GM12891 (cell line): Measurements from ENCODE around the gene TEX2.
"Not testable (repeated sequence)": the region's sequence is repeated elsewhere in the genome, so short reads cannot be mapped to it uniquely, and the experiment has no call there.

Experiments
- DNase-seq: peaks from one replicate; pipeline ENCODE4 v3.0.0; 2011; ENCODE audit warnings: low spot score; ENCODE audit not compliant: insufficient read length
- FAIRE-seq: peaks from 2 replicates; lab custom pipeline; 2011; peaks lifted over from hg19 to GRCh38; lab: Jason Lieb, UNC
- PAX5 ChIP-seq: IDR thresholded peaks from 2 replicates; pipeline ENCODE4 v1.6.1; 2011; ENCODE audit warnings: low read length, moderate library complexity, mild to moderate bottlenecking; ENCODE audit not compliant: insufficient read depth, severe bottlenecking
- POLR2A ChIP-seq: IDR thresholded peaks from 2 replicates; pipeline ENCODE4 v1.6.1; 2011; ENCODE audit warnings: low read depth, low read length, control low read depth
- POLR2AphosphoS5 ChIP-seq: IDR thresholded peaks from 2 replicates; pipeline ENCODE4 v1.6.1; 2011; ENCODE audit warnings: low read depth, low read length, control low read depth
- POU2F2 ChIP-seq: IDR thresholded peaks from 2 replicates; pipeline ENCODE4 v1.6.1; 2011; ENCODE audit warnings: low read depth, mild to moderate bottlenecking, control low read depth, low read length, moderate library complexity
- SPI1 ChIP-seq: IDR thresholded peaks from 2 replicates; pipeline ENCODE4 v1.6.1; 2011; ENCODE audit warnings: low read depth, low read length, control low read depth
- TAF1 ChIP-seq: IDR thresholded peaks from 2 replicates; pipeline ENCODE4 v1.6.1; 2011; ENCODE audit warnings: low read depth, low read length, control low read depth

The TEX2 gene

DNA sequence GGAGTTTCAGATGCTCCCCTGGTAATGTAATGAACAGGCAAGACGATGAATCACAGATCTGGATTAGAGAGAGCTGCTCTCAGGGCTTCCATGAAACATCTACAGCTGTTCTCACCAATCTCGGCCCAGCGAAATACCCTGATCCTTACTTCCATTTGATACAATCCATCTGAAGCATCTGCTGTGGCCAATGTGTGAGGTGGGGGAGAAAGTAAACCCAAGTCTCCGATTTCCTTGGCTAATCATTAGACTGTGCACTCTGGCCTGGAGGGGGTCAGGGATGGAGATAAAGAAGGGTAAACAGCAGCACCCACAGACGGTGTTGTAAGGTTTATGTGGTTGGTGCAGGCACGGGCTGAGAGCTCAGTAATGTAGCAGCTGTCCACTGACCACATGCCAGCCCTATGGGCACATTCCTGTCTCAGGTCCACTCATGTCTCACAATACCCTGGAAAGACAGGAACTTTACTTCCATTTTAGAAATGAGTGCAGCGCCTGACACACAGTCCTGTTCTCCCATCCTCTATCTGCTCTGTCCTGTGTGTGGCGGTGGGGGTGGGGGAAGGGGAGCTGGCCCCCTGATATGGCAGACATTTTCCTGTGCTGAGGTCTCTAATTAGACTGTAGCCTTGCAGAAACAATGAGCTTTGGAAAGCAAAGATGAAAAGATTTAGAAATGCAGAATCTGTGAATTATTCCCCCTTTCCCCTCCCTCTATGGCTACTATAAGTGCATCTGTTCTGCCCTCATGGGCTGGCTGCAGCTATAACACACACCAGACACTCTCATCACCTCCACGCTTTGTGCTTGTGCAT lies 84.8 kb downstream of the TEX2 start:
- DNase-seq (no peak), FAIRE-seq (no peak)
- TF ChIP-seq TAF1: no peak
- TF ChIP-seq POU2F2: no peak
- TF ChIP-seq POLR2AphosphoS5: no peak
- TF ChIP-seq PAX5: no peak
- no peak for TF ChIP-seq POLR2A
- no peak for TF ChIP-seq SPI1

DNA sequence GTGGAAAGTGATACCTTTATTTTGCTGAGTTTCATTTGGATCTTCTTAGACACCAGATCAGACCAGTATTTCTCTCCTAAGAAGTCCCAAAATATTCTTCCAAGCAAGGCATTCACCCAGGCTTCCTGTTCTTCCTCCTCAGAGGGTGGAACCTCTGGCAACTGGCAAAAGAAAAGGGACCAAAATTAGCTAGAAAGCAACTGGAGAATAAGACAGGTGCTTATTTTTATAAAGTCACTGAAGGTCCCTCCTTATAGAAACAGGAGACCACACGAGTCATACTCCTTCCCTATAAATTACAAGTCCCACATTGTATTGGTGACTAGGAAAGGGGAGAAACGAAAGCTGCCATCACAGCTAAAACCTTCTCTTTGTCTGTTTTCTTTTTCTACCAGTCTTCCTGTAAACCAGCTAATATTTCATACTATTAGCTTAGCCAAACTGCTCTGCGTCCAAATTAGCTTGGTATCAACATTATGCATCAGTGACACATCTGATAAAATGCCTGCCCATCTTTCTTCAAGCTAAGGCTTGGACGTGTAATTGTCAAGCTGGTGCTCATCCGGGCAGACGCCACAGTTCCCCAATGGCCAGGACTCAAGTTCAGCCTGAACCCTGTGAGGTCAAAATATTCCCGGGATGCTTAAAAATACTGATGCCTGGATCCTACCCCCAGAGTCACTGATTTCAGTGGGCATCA lies 85.6 kb downstream of the TEX2 start:
- FAIRE-seq: no peak
- TF ChIP-seq SPI1 (no peak), POU2F2 (no peak), POLR2AphosphoS5 (no peak), TAF1 (no peak), POLR2A (no peak), PAX5 (no peak)
- no peak for DNase-seq

DNA sequence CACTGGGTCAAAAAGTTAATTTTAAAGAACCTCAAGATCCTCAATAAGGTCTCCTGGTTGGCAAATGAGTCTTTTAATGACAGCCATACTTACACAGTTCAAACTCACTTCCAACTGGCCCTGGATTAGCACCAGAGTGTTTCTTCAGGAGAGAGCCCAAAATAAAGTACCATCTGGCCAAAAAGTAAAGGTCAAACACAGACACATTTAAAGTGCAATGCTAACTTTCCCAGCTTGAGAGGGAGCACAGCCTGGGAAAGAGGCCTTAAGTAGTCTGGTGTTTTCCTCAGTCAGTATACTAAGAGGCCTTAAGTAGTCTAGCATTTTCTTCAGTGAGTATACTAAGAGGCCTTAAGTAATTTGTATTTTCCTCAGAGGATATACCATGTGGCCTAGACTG lies 86.5 kb downstream of the TEX2 start:
- no peak for DNase-seq

DNA sequence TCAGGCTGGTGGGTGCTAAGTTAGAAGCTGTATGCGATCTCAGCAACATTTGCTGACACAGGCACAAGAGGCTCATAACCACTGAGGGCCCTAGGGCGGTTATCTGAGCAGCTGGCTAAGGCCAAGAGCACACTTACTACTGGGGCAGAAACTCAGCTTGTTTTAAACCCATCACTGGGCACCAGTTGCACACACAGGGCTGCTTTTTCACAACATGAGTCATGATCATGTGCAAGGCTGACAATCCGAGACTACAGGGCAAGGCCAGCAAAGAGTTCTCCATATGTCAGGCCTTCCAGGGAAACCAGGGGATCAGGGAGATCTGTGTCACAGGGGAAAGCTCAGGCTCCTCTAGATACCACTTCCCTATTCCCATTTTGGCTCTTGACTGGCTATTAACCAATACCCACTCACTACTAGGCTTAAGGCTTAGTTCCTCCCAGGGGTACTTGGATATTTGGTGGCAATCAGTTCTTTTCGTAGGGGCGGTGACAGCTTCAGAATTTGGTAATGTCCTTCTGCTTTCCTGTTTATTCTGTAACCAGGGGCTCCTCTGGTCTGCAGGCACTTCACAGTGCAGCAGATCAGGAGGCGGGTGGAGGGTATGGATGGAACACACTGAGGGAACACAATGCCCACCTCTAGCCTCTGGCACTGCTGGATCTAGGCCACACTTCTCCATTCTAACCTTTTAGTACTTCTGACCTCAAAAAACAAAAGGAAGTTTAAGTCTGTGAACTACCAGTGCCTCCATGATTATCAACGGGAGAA lies 88.2 kb downstream of the TEX2 start:
- no peak for TF ChIP-seq POU2F2
- TF ChIP-seq TAF1: no peak
- no peak for TF ChIP-seq POLR2A
- no peak for TF ChIP-seq PAX5
- FAIRE-seq (no peak), DNase-seq (no peak)

More for the DNA sequence above, 86.5 kb downstream of the TEX2 start:
- no peak for TF ChIP-seq SPI1
- TF ChIP-seq POU2F2: no peak
- TF ChIP-seq TAF1: no peak
- no peak for TF ChIP-seq POLR2AphosphoS5
- TF ChIP-seq PAX5: no peak
- no peak for TF ChIP-seq POLR2A
- no peak for FAIRE-seq

DNA sequence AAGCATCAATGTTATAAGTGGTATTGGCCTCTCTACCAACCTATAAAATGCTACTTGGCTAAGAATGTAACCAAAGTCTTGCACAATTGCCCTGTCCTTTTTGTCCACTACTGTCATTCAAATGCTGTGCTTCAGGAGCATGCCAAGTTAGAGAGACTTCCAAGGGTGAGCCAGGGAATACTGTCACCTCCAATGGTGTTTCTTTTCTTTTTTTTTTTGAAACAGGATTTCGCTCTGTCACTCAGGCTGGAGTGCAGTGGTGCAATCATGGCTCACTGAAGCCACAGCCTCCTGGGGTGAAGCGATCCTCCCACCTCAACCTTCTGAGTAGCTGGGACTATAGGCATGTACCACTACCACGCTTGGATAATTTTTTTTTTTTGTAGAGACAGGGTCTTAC lies 89.4 kb downstream of the TEX2 start:
- TF ChIP-seq TAF1 (no peak), POU2F2 (no peak), POLR2AphosphoS5 (no peak), SPI1 (no peak), POLR2A (no peak), PAX5 (no peak)
- DNase-seq: no peak
- FAIRE-seq: no peak

DNA sequence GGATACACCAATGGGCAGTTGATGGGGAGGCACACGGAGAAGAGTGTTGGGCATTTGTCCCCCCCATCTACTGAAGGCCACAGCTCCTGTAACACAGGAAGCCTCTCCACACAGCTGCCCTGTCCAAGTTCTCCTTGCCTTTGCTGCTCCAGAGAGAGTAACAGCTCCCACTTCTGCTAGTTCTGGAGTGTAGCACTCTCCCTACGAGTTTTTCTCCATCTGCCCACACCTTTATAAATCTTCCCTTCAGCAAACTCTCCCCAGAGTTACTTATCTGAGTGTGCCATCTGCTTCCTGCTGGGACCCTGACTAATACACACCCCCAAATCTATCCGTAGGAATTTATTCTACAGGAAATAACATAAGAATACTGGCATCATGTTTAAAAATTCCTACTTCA lies 90.5 kb downstream of the TEX2 start:
- TF ChIP-seq POLR2AphosphoS5 (no peak), TAF1 (no peak), POLR2A (no peak), SPI1 (no peak), PAX5 (no peak), POU2F2 (no peak)
- no peak for DNase-seq
- FAIRE-seq: no peak

DNA sequence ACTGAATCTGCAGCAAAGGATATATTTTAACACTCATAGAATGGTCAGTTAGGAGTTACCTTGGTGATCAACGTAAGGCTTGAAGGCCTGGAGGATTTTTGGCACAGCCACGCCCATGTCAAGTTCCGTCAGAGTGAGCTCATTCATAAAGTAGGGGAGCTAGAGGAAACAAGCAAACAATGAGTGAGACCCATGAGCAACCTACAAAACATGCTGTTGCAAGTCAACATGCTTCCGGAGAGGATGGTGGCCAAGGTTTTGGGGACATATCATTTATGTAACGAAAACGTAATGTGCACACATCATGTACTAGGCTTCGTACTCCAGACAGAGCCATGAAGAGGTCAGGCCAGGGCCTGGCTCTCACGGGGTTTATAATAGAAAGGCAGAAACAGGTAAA lies 92.0 kb downstream of the TEX2 start:
- FAIRE-seq (no peak), DNase-seq (no peak)
- TF ChIP-seq PAX5 (no peak), TAF1 (no peak), POLR2AphosphoS5 (no peak), POLR2A (no peak), POU2F2 (no peak), SPI1 (no peak)

DNA sequence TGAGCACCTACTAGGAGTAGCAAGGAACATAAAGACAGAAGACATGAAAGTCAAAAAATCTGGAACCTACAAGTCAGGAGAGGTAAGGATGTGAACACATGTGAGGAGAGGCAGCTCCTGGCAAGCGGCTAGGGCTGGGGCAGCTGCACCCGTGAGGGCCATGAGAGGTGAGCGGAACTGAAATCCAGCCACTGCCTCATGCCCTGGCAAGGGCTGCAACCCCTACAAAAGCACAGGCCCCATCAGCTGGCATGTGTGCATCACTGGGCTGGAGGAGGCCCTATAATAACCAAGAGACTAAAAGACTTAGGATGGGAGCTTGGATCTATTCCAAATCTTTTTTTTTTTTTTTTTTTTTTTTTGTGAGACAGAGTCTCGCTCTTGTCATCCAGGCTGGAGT lies 92.8 kb downstream of the TEX2 start:
- TF ChIP-seq POU2F2 (no peak), POLR2AphosphoS5 (no peak), POLR2A (no peak), SPI1 (no peak), TAF1 (no peak), PAX5 (no peak)
- DNase-seq (no peak), FAIRE-seq (no peak)

DNA sequence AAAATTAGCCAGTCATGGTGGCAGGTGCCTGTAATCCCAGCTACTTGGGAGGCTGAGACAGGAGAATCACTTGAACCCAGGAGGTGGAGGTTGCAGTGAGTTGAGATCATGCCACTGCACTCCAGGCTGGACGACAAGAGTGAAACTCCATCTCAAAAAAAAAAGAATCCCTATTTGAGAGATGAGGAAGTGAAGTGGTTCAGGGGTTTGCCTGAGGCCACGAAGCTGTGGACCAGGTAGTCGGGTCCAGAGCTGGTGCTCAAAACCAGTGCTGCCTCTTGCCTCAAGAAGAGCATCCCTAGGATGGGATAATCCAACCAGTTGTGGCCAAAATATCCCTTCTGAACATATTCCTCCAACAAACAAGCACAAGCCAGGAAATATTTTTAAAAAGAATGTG lies 95.4 kb downstream of the TEX2 start:
- not testable (repeated sequence) for DNase-seq, FAIRE-seq
- TF ChIP-seq SPI1: peak; percentile 62

DNA sequence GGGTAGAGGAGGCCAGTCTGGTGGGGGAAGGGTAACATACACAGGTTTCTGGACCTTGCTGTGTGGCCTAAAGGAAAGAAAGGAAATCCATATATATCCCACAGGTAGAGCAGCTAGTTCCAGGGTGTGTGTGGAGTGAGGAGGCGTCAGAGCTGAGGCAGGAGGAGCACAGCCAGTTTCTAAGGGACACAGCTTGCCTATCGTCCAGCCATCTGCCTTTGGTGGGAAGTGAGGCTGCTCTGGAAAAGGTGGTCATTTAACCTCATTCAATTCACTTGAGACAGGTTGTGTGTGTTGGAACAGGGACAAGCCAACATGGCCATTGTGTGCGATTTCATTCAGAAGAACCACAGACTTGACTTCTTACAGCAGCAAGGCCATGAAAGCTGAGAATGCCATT lies 96.2 kb downstream of the TEX2 start:
- FAIRE-seq (no peak), DNase-seq (no peak)
- TF ChIP-seq PAX5 (no peak), TAF1 (no peak), POU2F2 (no peak), POLR2A (no peak), POLR2AphosphoS5 (no peak), SPI1 (no peak)

DNA sequence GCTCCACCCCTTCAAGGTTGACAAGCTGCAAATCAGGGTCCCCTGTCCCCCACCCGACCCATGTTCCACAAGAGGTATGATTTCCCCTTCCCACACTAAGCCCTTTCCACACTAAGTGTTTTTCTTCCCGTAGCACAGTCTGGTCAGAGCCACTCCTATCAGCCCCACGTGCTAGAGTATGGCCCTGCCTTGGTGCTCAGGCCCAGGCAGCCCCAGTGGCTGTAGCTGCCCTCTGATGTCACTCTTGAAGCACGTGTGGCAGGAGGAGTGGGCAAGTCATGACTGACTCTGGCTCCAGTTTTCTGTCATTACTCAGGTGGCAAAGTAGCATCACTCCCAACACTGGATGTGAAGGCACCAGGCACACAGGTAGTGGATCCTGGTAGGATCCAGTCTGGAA lies 97.7 kb downstream of the TEX2 start:
- DNase-seq (no peak), FAIRE-seq (no peak)
- TF ChIP-seq POLR2A: no peak
- TF ChIP-seq TAF1: no peak
- no peak for TF ChIP-seq POU2F2
- no peak for TF ChIP-seq PAX5
- TF ChIP-seq SPI1: no peak
- no peak for TF ChIP-seq POLR2AphosphoS5
